NCI-H187 (cell line): Measurements from ENCODE around the gene ESF1.

Experiments used
- DNase-seq, 2 experiments: peaks; one replicate each; lab custom pipeline; 2025; lab: John Stamatoyannopoulos, UW

Gene ESF1

DNA sequence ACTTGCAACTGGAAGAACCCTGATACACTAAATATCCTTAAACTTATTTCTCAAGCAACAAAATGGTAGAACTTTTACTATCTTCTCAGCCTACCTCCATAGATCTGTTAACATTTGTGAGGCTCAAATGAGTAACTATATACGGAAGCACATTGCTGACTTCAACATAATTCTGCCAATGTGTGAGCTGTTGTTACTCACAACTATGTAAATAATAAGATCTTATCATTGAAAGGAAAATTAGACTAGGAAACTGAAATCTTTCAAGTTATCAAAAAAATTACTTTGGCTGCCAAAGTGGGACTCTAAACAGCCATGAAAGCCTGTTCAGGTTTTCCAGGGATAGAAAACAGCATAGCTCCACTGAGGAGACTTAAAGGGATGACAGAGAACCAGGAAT, 105.8 kb downstream of the ESF1 start:
- DNase-seq: no peak

DNA sequence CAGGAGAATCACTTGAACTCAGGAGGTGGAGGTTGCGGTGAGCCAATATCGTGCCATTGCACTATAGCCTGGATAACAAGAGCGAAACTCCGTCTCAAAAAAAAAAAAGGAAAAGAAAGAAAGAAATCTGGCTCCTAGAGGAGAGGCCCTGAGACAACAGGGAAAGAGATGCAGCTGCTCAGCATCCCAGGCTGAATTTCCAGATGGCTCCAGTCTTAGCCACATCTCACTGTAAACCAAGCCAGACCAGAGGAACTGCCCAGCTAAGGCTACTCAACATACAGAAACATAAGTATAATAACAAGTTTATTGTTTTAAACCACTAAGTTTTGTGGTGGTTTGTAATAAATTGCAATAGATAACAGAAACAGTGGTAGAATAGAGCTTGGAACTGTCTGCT, 107.5 kb downstream of the ESF1 start:
- no peak for DNase-seq

DNA sequence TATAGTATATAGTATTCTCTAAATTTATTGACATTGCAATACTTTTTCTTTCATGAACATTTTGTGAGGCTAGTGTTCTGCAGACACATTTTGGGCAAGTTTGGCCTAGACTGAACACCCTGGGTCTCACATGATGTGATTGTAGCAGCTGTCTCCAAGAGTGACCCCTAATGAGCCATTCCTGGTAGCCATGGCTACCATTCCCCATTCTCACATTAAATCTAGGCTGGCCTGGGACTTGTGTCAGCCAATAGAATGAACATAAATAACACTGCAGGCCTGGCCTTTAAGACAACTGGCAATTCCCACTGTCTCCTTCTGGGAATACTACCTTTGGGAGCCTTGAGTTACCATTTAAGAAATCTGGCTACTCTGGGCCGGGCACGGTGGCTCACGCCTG, 108.0 kb downstream of the ESF1 start:
- no peak for DNase-seq

DNA sequence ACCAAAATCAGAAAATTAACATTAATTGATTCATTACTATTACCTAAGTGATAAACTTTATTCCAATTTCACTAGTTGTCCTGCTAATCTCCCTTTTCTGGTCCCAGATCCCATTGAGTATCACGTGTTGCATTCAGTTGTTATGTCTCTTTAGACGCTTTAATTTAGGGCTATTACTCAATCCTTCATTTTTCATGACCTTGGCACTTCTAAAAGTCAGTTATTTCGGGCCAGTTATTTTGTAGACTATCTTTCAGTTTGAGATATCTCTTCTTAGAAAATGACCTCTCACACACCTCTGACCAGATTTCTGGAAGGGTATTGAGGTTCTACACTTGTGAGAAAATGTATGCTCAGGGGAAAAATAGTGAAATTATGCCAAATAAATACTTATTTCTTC, 112.0 kb downstream of the ESF1 start:
- DNase-seq: no peak

DNA sequence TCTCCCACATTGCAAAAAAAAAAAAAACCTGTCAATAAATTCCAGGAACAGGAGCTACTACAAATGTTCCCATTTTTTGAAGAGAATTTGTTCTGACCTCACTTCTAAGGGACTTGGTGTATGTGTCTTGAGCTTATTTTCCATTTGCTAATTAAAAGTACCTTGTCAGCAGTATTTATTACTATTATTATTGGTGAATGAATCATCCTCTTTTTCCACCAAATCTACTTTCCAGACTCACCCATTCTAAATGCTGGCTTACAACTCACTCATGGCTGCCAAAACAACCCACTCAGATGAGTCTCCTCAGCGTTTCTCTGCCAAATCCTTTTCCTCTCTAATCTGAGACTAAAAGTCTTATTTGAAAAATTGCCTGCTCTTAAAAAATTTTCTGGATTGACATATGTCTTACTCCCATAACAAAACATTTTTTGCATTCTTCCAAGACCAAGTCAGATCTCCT, 112.8 kb downstream of the ESF1 start:
- DNase-seq: no peak

DNA sequence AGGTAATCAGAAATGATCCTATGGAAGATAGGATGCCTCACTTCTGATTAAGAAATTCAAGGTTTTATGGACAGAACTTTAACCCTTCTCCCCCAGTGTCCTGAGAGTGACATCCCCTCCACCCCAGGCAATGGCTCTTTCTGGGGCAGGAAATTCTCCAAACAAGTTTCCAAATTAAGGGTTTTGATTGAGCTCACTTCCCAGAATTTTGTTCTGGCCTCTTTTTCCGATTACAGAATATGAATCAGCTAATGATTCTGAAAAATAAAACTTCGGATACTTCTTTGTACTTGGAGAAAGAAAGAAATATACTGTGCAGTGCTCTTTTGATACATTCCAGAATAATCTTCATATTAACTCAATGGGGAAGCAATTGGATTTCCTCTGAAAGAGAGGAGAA, 113.2 kb downstream of the ESF1 start:
- no peak for DNase-seq

DNA sequence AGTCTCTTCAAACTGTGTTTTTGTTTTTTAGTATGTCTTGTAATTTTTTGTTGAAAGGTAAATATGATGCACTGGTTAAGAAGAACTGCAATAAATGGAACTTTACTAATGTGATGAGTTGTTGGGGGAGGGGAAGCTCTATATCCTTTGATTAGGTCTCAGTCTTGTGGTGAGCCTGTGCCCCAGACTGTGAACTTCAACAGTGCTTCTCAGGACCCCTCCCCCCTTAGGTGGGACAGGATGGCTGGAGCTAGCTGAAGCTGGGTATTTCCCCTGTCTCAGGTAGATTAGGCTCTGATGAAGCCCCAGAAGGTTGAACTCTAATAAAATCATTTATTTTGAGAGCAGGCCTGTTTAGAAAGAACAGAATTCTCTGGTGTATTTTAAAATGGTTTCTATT, 114.6 kb downstream of the ESF1 start:
- no peak for DNase-seq

DNA sequence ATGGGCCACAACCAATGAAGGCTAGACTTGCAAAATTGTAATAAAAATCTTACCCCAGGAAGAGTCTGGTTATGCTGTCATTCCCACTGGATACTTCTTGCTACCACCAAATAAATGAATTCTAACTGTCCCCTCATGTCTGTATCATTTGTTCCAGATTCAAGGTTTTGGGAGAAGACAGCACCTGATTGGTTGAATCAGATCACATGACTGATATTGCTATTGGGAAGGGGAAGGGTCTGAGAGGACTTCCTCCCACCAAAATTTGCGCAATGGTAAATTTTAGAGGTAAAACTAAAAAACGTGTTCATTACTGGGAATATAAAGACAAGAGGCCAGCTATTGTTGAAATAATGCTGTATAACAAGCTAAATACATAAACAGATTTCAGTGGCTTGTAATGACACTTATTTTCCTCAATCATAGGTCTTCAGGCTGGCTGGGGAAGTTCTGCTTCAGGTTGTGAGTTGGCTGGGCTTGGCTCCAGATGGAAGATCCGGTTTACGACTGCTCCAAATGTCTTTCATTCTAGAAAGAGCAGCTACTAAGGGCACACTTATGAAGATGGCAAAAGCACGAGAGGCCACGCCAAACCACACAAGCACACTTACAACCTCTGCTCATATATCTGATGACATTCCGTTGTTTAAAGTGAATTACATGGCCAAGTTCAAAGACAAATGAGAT, 118.9 kb downstream of the ESF1 start:
- no peak for DNase-seq
